ENCODE measurements around the gene NRXN2. TPM values are rescaled to one million over a fixed set of nuclear protein-coding genes. Genes with fewer than 3 reads are reported as not detected.
"Not testable (repeated sequence)": the region's sequence is repeated elsewhere in the genome, so short reads cannot be mapped to it uniquely, and the experiment has no call there.

The NRXN2 gene
- total and polyA plus RNA-seq, 2 of the 13 experiments (the other 11 are each of a cell fraction or from before 2014, with no cell fraction given), result not detected

DNA sequence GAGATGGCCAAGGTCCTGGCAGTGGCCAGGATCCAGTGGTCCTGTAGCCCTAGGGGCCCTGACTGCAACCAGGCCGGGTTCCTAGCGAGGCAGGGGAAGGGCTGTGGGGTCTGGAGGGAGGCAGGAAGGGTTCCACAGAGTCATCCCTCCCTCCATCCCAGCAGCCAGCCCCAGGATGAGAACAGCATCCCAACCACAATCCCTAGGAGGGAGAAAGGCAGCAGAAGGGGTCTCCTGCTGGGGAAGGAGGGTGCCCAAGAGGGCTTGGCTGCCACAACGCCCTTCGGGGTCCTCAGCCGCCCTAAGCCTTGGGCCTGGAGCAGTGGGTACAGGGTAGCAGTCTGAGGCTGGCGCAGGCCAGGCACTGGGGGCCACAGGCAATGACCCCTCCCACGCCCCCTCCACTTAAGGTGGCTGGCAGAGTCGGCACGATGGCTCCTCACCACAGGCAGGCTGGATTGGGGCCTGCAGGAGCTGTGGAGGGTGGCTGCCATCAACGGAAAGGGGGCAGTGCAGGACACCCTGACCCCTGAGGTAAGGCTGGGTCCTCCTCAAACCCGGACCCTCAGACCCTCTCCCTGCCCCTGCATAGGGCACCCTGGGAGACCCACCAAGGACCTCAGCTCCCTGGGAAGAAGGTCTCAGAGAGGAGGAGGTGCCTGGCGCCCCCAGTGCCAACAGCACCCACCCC is 124.7 kb downstream of the NRXN2 start (continued):
- TF ChIP-seq MTF1 (CRISPR knock-in tag; IDR thresholded peaks at IDR 0.05), result no peak
- no peak for TF ChIP-seq GATAD2A (CRISPR knock-in tag; IDR thresholded peaks at IDR 0.05)

DNA sequence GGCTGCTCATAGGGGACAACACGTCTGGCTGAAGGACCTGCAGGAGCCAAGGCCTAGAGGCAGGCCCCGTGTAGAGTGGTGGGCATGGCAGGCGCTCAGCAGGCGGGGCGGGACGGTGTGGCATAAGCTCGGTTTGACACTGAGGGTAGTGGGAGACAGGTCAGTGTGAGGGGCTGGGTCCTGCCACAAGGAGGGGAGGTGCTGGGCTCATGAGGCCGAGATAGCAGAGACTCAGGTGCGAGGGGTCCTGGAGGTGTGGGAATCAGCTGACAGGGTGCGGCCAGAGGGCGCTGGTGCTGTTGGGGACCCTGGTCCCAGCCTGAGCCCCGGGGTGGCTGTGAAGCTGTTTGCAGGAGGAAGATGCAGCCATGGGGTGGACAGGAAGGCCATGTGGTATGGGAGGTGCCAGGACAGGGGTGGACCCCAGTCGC is 125.3 kb downstream of the NRXN2 start:
- intact Hi-C loops (cut with micrococcal nuclease; ENCODE audit: unreplicated experiment) (no loop called here), in situ Hi-C loops (cut with HindIII; ENCODE audit: extremely low pct_ligation_motif_present, low pct_unique_long_range_greater_than_20kb) (no loop called here)
- TF ChIP-seq NFRKB (IDR thresholded peaks at IDR 0.05), result no peak
- TF ChIP-seq TAF15 (IDR thresholded peaks at IDR 0.05; ENCODE audit: low read depth, low read length, poor library complexity, severe bottlenecking), result no peak
- TF ChIP-seq ELF4 (CRISPR knock-in tag; IDR thresholded peaks at IDR 0.05; ENCODE audit: borderline replicate concordance), result no peak
- no peak for TF ChIP-seq ZNF552 (CRISPR knock-in tag; IDR thresholded peaks at IDR 0.05; ENCODE audit: borderline replicate concordance)
- no peak for TF ChIP-seq ZNF124 (CRISPR knock-in tag; IDR thresholded peaks at IDR 0.05)
- no peak for TF ChIP-seq RFX5 (IDR thresholded peaks at IDR 0.05; ENCODE audit: low read depth, low read length)
- TF ChIP-seq, protein P1, sequence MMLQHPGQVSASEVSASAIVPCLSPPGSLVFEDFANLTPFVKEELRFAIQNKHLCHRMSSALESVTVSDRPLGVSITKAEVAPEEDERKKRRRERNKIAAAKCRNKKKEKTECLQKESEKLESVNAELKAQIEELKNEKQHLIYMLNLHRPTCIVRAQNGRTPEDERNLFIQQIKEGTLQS (CRISPR knock-in tag; IDR thresholded peaks at IDR 0.05), result no peak
- TF ChIP-seq NBN (conservative IDR thresholded peaks at IDR 0.05), result no peak
- TF ChIP-seq, protein P2, sequence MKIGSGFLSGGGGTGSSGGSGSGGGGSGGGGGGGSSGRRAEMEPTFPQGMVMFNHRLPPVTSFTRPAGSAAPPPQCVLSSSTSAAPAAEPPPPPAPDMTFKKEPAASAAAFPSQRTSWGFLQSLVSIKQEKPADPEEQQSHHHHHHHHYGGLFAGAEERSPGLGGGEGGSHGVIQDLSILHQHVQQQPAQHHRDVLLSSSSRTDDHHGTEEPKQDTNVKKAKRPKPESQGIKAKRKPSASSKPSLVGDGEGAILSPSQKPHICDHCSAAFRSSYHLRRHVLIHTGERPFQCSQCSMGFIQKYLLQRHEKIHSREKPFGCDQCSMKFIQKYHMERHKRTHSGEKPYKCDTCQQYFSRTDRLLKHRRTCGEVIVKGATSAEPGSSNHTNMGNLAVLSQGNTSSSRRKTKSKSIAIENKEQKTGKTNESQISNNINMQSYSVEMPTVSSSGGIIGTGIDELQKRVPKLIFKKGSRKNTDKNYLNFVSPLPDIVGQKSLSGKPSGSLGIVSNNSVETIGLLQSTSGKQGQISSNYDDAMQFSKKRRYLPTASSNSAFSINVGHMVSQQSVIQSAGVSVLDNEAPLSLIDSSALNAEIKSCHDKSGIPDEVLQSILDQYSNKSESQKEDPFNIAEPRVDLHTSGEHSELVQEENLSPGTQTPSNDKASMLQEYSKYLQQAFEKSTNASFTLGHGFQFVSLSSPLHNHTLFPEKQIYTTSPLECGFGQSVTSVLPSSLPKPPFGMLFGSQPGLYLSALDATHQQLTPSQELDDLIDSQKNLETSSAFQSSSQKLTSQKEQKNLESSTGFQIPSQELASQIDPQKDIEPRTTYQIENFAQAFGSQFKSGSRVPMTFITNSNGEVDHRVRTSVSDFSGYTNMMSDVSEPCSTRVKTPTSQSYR (CRISPR knock-in tag; IDR thresholded peaks at IDR 0.05; ENCODE audit: borderline replicate concordance), result no peak
- TF ChIP-seq HMG20A (CRISPR knock-in tag; IDR thresholded peaks at IDR 0.05; ENCODE audit: borderline replicate concordance), result no peak
- no peak for TF ChIP-seq PRPF4 (IDR thresholded peaks at IDR 0.05; ENCODE audit: low read depth, low read length, poor library complexity, severe bottlenecking)
- TF ChIP-seq ZFP36 (IDR thresholded peaks at IDR 0.05; ENCODE audit: borderline replicate concordance, low read depth, low read length, partially characterized antibody), result no peak
- TF ChIP-seq MBNL3 (CRISPR knock-in tag; conservative IDR thresholded peaks at IDR 0.05), result no peak
- no peak for TF ChIP-seq FOSL1 (CRISPR knock-in tag; IDR thresholded peaks at IDR 0.05; ENCODE audit: borderline replicate concordance)
- Histone ChIP-seq H2AFZ (ENCODE audit: low read length) (no peak overlapping the region), H3K79me2 (ENCODE audit: insufficient read depth, low read length) (no peaks in the 10 kb centered on the region), H3K27ac (ENCODE audit: extremely low read length, insufficient read depth, low read length) (no peak overlapping the region), H3K4me3 (replicated peaks in 1 of 3; ENCODE audit: insufficient read depth in 1 of 3, low read depth in 2 of 3, low read length in 3 of 3) (no peak overlapping the region), H3K36me3 (replicated peaks in 1 of 2; ENCODE audit: control insufficient read depth in 1 of 2, insufficient read depth in 2 of 2, low read length in 2 of 2) (no peaks in the 10 kb centered on the region), H3K27me3 (ENCODE audit: control insufficient read depth in 1 of 2, insufficient read depth in 2 of 2, low read length in 2 of 2) (peaks cover 6 to 8% of the 10 kb centered on the region in 2 experiments; a peak in 3 of 5 replicates), H3K9ac (ENCODE audit: insufficient read depth, low read depth, low read length) (no peak overlapping the region), H3K4me1 (ENCODE audit: insufficient read depth, low read length) (no peaks in the 10 kb centered on the region), H3K4me2 (ENCODE audit: low read depth, low read length) (no peak overlapping the region), H4K20me1 (ENCODE audit: insufficient read depth, low read length) (no peaks in the 10 kb centered on the region), H3K9me3 (ENCODE audit: low read length) (peaks cover 20% of the 10 kb centered on the region)
- ATAC-seq (no peak), DNase-seq (ENCODE audit: low spot score) (no peak), FAIRE-seq (no peak)
- WGBS (ENCODE audit: low lambda C conversion rate), result 51% methylated on average over 13 of the region's 13 CpGs
- POLR2A ChIA-PET, result no interaction called here
- CTCF ChIA-PET (ENCODE audit: low intra/inter-chr PET ratio, low total read pairs), result no interaction called here
- BruUV-seq (replicated peaks), result no TSS peak

DNA sequence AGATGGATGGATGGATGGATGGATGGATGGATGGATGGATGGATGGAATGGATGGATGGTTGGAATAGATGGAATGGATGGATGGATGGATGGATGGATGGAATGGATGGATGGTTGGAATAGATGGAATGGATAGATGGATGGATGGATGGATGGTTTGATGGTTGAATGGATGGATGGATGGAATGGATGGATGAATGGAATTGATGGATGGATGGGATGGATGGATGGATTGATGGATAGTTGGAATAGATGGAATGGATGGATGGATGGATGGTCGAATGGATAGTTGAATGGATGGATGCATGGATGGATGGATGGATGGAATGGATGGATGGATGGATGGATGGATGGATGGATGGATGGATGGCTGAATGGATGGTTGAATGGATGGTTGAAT is 127.1 kb downstream of the NRXN2 start:
- in situ Hi-C loops (cut with HindIII; ENCODE audit: extremely low pct_ligation_motif_present, low pct_unique_long_range_greater_than_20kb); CTCF ChIA-PET (ENCODE audit: low intra/inter-chr PET ratio, low total read pairs); DNase-seq (ENCODE audit: low spot score); POLR2A ChIA-PET; H3K9ac ChIP-seq (ENCODE audit: insufficient read depth, low read depth, low read length); H4K20me1 ChIP-seq (ENCODE audit: insufficient read depth, low read length); FAIRE-seq; BruUV-seq (replicated peaks); H3K27me3 ChIP-seq (ENCODE audit: control insufficient read depth in 1 of 2, insufficient read depth in 2 of 2, low read length in 2 of 2); H3K27ac ChIP-seq (ENCODE audit: extremely low read length, insufficient read depth, low read length); H3K4me3 ChIP-seq (replicated peaks in 1 of 3; ENCODE audit: insufficient read depth in 1 of 3, low read depth in 2 of 3, low read length in 3 of 3); intact Hi-C loops (cut with micrococcal nuclease; ENCODE audit: unreplicated experiment); H2AFZ ChIP-seq (ENCODE audit: low read length); H3K36me3 ChIP-seq (replicated peaks in 1 of 2; ENCODE audit: control insufficient read depth in 1 of 2, insufficient read depth in 2 of 2, low read length in 2 of 2); H3K4me1 ChIP-seq (ENCODE audit: insufficient read depth, low read length); H3K4me2 ChIP-seq (ENCODE audit: low read depth, low read length); ATAC-seq; H3K79me2 ChIP-seq (ENCODE audit: insufficient read depth, low read length): not testable (repeated sequence)
- peaks cover 20% of the 10 kb centered on the region for H3K9me3 ChIP-seq (ENCODE audit: low read length)
- WGBS (ENCODE audit: low lambda C conversion rate), result 1% methylated on average over 1 of the region's 1 CpG
